Measurements from ENCODE around the gene ABHD8.

DNA sequence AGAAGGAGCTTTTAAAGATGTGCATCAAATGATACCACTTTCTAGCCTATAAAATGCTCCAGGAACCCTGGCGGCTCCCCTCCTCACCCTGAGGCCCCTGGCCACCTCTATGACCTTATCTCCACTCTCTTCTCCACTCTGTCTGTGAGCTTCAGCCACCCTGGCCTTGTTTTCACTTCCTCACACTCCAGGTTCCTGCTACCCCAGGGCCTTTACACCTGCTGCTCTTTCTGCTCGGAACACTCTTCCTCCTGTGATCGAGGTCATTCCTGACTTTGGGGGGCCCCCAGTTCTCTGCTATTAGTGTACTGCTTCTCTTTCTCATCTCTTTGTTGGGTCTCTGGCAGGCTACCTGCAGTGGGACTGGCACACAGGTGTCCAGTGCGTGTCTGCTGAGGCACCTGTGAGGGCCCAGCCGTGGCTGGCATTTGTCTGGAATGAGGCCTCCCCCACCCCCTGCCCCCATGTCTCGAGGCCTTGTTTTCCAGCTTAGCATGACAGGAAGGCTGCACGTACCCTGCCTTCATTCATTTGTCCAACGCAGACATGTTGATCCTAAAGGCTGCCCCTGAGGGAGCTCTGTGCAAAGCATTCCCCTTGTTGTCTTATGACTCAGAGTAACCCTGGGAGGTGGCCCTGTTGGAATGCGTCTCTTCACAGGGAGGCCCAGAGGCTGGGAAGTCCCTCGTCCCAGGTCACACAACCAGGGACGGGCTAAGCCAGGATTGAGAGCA lies 8.4 kb upstream of the ABHD8 start:
- TF ChIP-seq, protein P1, sequence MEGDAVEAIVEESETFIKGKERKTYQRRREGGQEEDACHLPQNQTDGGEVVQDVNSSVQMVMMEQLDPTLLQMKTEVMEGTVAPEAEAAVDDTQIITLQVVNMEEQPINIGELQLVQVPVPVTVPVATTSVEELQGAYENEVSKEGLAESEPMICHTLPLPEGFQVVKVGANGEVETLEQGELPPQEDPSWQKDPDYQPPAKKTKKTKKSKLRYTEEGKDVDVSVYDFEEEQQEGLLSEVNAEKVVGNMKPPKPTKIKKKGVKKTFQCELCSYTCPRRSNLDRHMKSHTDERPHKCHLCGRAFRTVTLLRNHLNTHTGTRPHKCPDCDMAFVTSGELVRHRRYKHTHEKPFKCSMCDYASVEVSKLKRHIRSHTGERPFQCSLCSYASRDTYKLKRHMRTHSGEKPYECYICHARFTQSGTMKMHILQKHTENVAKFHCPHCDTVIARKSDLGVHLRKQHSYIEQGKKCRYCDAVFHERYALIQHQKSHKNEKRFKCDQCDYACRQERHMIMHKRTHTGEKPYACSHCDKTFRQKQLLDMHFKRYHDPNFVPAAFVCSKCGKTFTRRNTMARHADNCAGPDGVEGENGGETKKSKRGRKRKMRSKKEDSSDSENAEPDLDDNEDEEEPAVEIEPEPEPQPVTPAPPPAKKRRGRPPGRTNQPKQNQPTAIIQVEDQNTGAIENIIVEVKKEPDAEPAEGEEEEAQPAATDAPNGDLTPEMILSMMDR (IDR thresholded peaks at IDR 0.05) = no peak
- TF ChIP-seq POLR2A (IDR thresholded peaks at IDR 0.05) = no peak

Data from Peyer's patch (tissue), 4 donors.